Esophagus muscularis mucosa (tissue), 4 donors: Measurements from ENCODE around the gene PRIM1. TPM values are rescaled to one million over a fixed set of nuclear protein-coding genes. Genes with fewer than 3 reads are reported as not detected.

Source experiments
- DNase-seq: peaks from one replicate; pipeline ENCODE4 v3.0.0-alpha.2; 2017; ENCODE audit errors: extremely low spot score
- H3K27ac ChIP-seq, 4 donors: fragments of 200-600 bp; sonication (generic); replicated peaks in 1 of 4; 1 replicate in 3 of 4; 2 replicates in 1 of 4; pipeline ENCODE4 v1.5.1; 2016 to 2019; ENCODE audit warnings: mild to moderate bottlenecking in 1 of 4
- H3K27me3 ChIP-seq, 4 donors: fragments of 200-600 bp; sonication (generic); one replicate each; pipeline versions ENCODE4 v1.5.1 to v1.6.0; 2016 to 2019
- H3K36me3 ChIP-seq, 4 donors: fragments of 200-600 bp; sonication (generic); one replicate each; pipeline ENCODE4 v1.5.1; 2016 to 2019
- H3K4me1 ChIP-seq, 4 donors: fragments of 200-600 bp; sonication (generic); one replicate each; pipeline ENCODE4 v1.5.1; 2016 to 2019
- H3K4me3 ChIP-seq, 4 donors: fragments of 200-600 bp; sonication (generic); 1 replicate in 2 of 4; 2 replicates in 2 of 4; pipeline ENCODE4 v1.5.1; 2016 to 2019; ENCODE audit warnings: mild to moderate bottlenecking in 4 of 4, moderate library complexity in 1 of 4
- H3K9me3 ChIP-seq, 4 donors: fragments of 200-600 bp; sonication (generic); 1 replicate in 3 of 4; 2 replicates in 1 of 4; pipeline ENCODE4 v1.5.1; 2016 to 2019
- EP300 ChIP-seq: sonication (generic); formaldehyde crosslinking; IDR thresholded peaks from one replicate; pipeline ENCODE4 v1.6.1; 2017; ENCODE audit warnings: antibody characterized with exemption
- POLR2A ChIP-seq: fragments of 450-650 bp; IDR thresholded peaks from one replicate; pipeline ENCODE4 v1.6.1; 2017; ENCODE audit warnings: antibody characterized with exemption, moderate library complexity, mild to moderate bottlenecking, low read depth
- POLR2AphosphoS5 ChIP-seq, 2 donors: sonication (generic); formaldehyde crosslinking; IDR thresholded peaks; one replicate each; pipeline ENCODE4 v1.6.1; 2017; ENCODE audit warnings: antibody characterized with exemption in 2 of 2
- WGBS: methylation state at CpG from one replicate; pipeline ENCODE4 v1.1.5; 2018; 5-methylcytosine and 5-hydroxymethylcytosine counted together
- intact Hi-C: fragments of 100-400 bp; cut with DNase I; formaldehyde crosslinking; loops from one replicate; pipeline ENCODE4 v1.15.1; 2023
- total RNA-seq, 4 donors: library from RNA; depleted of rRNA; stranded (reverse); fragments of >200 nt; gene quantifications; one replicate each; pipeline versions ENCODE4 v1.1.0 to v1.2.1, GENCODE V29; 2016
- TF ChIP-seq, protein P1 (sequence below), 3 experiments: fragments of 200-600 bp in 2 of 3; fragments of 450-650 bp in 1 of 3; sonication (generic) in 2 of 3; IDR thresholded peaks; one replicate each; pipeline ENCODE4 v1.5.1; 2017 to 2019; ENCODE audit warnings: antibody characterized with exemption in 3 of 3, mild to moderate bottlenecking in 2 of 3, moderate library complexity in 1 of 3

Gene PRIM1
- total RNA-seq, 4 donors from 2014 or later, result 2.2 to 4.2 (median 3.2) TPM

- 85% methylated on average over 3 of the region's 3 CpGs for WGBS
- Histone ChIP-seq H3K4me3 (no peak overlapping the region), H3K27me3 (no peaks in the 10 kb centered on the region), H3K36me3 (no peaks in the 10 kb centered on the region), H3K27ac (no peak overlapping the region), H3K4me1 (no peaks in the 10 kb centered on the region), H3K9me3 (no peaks in the 10 kb centered on the region)
- intact Hi-C loops, result no loop called here
- TF ChIP-seq POLR2A (no peak), EP300 (no peak)
- no peak for DNase-seq
Observed at GRCh38 chr12:56769868-56770267, 17.7 kb upstream of the PRIM1 start.

- H3K4me1 ChIP-seq, result no peaks in the 10 kb centered on the region
- WGBS, result 88% methylated on average over 5 of the region's 5 CpGs
- H3K27me3 ChIP-seq, result no peaks in the 10 kb centered on the region
- TF ChIP-seq POLR2A, result no peak
- TF ChIP-seq POLR2AphosphoS5 (IDR thresholded peaks at IDR 0.05), result no peak
- TF ChIP-seq, protein P1, sequence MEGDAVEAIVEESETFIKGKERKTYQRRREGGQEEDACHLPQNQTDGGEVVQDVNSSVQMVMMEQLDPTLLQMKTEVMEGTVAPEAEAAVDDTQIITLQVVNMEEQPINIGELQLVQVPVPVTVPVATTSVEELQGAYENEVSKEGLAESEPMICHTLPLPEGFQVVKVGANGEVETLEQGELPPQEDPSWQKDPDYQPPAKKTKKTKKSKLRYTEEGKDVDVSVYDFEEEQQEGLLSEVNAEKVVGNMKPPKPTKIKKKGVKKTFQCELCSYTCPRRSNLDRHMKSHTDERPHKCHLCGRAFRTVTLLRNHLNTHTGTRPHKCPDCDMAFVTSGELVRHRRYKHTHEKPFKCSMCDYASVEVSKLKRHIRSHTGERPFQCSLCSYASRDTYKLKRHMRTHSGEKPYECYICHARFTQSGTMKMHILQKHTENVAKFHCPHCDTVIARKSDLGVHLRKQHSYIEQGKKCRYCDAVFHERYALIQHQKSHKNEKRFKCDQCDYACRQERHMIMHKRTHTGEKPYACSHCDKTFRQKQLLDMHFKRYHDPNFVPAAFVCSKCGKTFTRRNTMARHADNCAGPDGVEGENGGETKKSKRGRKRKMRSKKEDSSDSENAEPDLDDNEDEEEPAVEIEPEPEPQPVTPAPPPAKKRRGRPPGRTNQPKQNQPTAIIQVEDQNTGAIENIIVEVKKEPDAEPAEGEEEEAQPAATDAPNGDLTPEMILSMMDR (IDR thresholded peaks at IDR 0.05), result no peak
- no peak for TF ChIP-seq EP300
- intact Hi-C loops, result no loop called here
- H3K4me3 ChIP-seq, result no peak overlapping the region
- H3K27ac ChIP-seq, result no peak overlapping the region
- no peaks in the 10 kb centered on the region for H3K36me3 ChIP-seq
- no peak for DNase-seq
- no peaks in the 10 kb centered on the region for H3K9me3 ChIP-seq
Observed at GRCh38 chr12:56768424-56768823, 16.3 kb upstream of the PRIM1 start.

- Histone ChIP-seq H3K27me3 (no peaks in the 10 kb centered on the region), H3K36me3 (no peaks in the 10 kb centered on the region), H3K4me3 (no peak overlapping the region), H3K27ac (no peak overlapping the region), H3K4me1 (no peaks in the 10 kb centered on the region), H3K9me3 (no peaks in the 10 kb centered on the region)
- no peak for DNase-seq
- intact Hi-C loops, result no loop called here
- TF ChIP-seq POLR2AphosphoS5 (IDR thresholded peaks at IDR 0.05), result no peak
- TF ChIP-seq EP300, result no peak
- TF ChIP-seq, protein P1 (IDR thresholded peaks at IDR 0.05), result no peak
- TF ChIP-seq POLR2A, result no peak
- WGBS, result 84% methylated on average over 6 of the region's 6 CpGs
Observed at GRCh38 chr12:56766535-56766934, 14.4 kb upstream of the PRIM1 start.

- Histone ChIP-seq H3K9me3 (peaks cover 0 to 2% (median 0%) of the 10 kb centered on the region in 4 donors), H3K27me3 (no peaks in the 10 kb centered on the region), H3K4me1 (no peaks in the 10 kb centered on the region), H3K27ac (no peak overlapping the region), H3K4me3 (no peak overlapping the region), H3K36me3 (no peaks in the 10 kb centered on the region)
- DNase-seq, result no peak
- WGBS, result 74% methylated on average over 5 of the region's 5 CpGs
- intact Hi-C loops, result no loop called here
- TF ChIP-seq, protein P1 (IDR thresholded peaks at IDR 0.05), result no peak
- TF ChIP-seq EP300 (no peak), POLR2AphosphoS5 (IDR thresholded peaks at IDR 0.05) (no peak), POLR2A (no peak)
Observed at GRCh38 chr12:56763753-56764657, 11.9 kb upstream of the PRIM1 start.

DNA sequence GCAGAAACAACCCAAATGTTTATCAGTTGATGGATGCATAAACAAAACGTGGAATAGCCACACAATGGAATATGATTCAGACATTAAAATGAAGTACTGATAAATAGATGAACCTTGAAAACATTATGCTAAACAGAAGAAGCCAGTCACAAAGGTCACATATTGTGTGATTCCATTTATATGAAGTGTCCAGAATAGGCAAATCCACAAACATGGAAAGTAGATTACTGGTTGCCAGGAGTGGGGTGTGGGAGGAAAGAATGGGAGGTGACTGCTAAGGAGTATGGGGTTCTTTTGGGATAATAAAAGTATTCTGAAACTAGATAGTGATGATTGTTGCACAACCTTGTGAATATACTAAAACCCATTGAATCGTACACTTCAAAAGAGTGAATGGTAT lies 9.7 kb upstream of the PRIM1 start:
- intact Hi-C loops, result no loop called here
- 76% methylated on average over 2 of the region's 2 CpGs for WGBS
- H3K36me3 ChIP-seq, result no peaks in the 10 kb centered on the region
- H3K27me3 ChIP-seq, result no peaks in the 10 kb centered on the region
- TF ChIP-seq POLR2AphosphoS5 (IDR thresholded peaks at IDR 0.05) (no peak), POLR2A (no peak), EP300 (no peak)
- TF ChIP-seq, protein P1 (IDR thresholded peaks at IDR 0.05), result no peak
- no peak overlapping the region for H3K27ac ChIP-seq
- no peak overlapping the region for H3K4me3 ChIP-seq
- peaks cover 0 to 2% (median 0%) of the 10 kb centered on the region in 4 donors for H3K4me1 ChIP-seq
- peaks cover 0 to 10% (median 0%) of the 10 kb centered on the region in 4 donors for H3K9me3 ChIP-seq
- DNase-seq, result no peak
